K562 (cell line): ENCODE data around the gene CTNS. TPM values are rescaled to one million over a fixed set of nuclear protein-coding genes. Genes with fewer than 3 reads are reported as not detected.

Source experiments
- CAMTA2 ChIP-seq: fragments of 250-450 bp; sonication (Bioruptor Pico); conservative IDR thresholded peaks from 2 replicates; pipeline ENCODE4 v1.5.1; 2022
- CHD2 ChIP-seq: IDR thresholded peaks from 2 replicates; pipeline ENCODE4 v1.6.1; 2011; ENCODE audit warnings: low read depth, low read length
- CHD4 ChIP-seq: fragments of 200-600 bp; sonication (generic); IDR thresholded peaks from 3 replicates; pipeline ENCODE4 v1.6.1; 2012; ENCODE audit warnings: low read depth, mild to moderate bottlenecking, mixed read lengths, low read length, inconsistent platforms; ENCODE audit not compliant: insufficient read depth, insufficient replicate concordance, poor library complexity, severe bottlenecking
- HNRNPUL1 ChIP-seq: fragments of 200-400 bp; formaldehyde crosslinking; IDR thresholded peaks from 2 replicates; pipeline ENCODE4 v1.6.1; 2017; ENCODE audit warnings: low read length
- IFI16 ChIP-seq: fragments of 250-450 bp; sonication (Bioruptor Pico); IDR thresholded peaks from 2 replicates; pipeline ENCODE4 v2.1.2; 2022; ENCODE audit warnings: mild to moderate bottlenecking, inconsistent platforms
- MCM3 ChIP-seq: fragments of 450-650 bp; IDR thresholded peaks from 2 replicates; pipeline ENCODE4 v1.6.1; 2016
- SAFB ChIP-seq: fragments of 200-400 bp; formaldehyde crosslinking; IDR thresholded peaks from 2 replicates; pipeline ENCODE4 v1.6.1; 2017; ENCODE audit warnings: low read depth, low read length, borderline replicate concordance
- ZFP30 ChIP-seq: fragments of 250-450 bp; sonication (Bioruptor Pico); IDR thresholded peaks from 2 replicates; pipeline ENCODE4 v1.8.0; 2022; ENCODE audit warnings: moderate library complexity, mild to moderate bottlenecking, inconsistent platforms, borderline replicate concordance
- ZNF146 ChIP-seq: IDR thresholded peaks from one replicate; pipeline ENCODE4 v1.6.1; 2018; ENCODE audit warnings: missing compliant biosample characterization; ENCODE audit not compliant: unreplicated experiment
- ZNF184 ChIP-seq: sonication (generic); formaldehyde crosslinking; IDR thresholded peaks from 2 replicates; pipeline ENCODE4 v1.5.0; 2020; ENCODE audit warnings: missing genetic modification reagents
- ZNF253 ChIP-seq: fragments of 250-450 bp; sonication (Bioruptor Pico); conservative IDR thresholded peaks from 2 replicates; pipeline ENCODE4 v1.6.1; 2021; ENCODE audit warnings: mild to moderate bottlenecking
- polyA plus RNA-seq, 8 experiments: library from polyadenylated mRNA; depleted of rRNA in 4 of 8; stranded (reverse) in 5 of 8; unstranded in 3 of 8; fragments of >200 nt; fragmentation: Nextera tagmentation in 2 of 8; fragmentation: Illumina TruSeq in 1 of 8; extraction: Ambion mirVana in 2 of 8; extraction: Trizol in 1 of 8; gene quantifications; 2 replicates each; pipeline versions ENCODE4 v1.2.1 to v1.2.3, GENCODE V29; 2011 to 2014; ENCODE audit warnings: inconsistent platforms in 1 of 8, missing spikeins in 1 of 8
- total RNA-seq, 7 experiments: library from RNA; depleted of rRNA in 6 of 7; stranded (reverse); fragments of >200 nt in 6 of 7; fragmentation: Illumina TruSeq in 2 of 7; extraction: Trizol in 2 of 7; gene quantifications; 2 replicates each; pipeline versions ENCODE4 v1.2.1 to v1.2.3, GENCODE V29; 2011 to 2021; ENCODE audit warnings: low replicate concordance in 1 of 7
- TF ChIP-seq, protein P1 (sequence below): fragments of 200-800 bp; sonication (Bioruptor generic); IDR thresholded peaks from 2 replicates; pipeline ENCODE4 v1.6.1; 2016; ENCODE audit warnings: missing genetic modification characterization, missing compliant biosample characterization
- TF ChIP-seq, protein P2 (sequence below), 2 experiments: fragments of 450-650 bp; IDR thresholded peaks; 2 replicates each; pipeline ENCODE4 v1.6.1; 2018; ENCODE audit warnings: mild to moderate bottlenecking in 2 of 2, low read depth in 1 of 2; ENCODE audit not compliant: partially characterized antibody in 2 of 2
- TF ChIP-seq, protein P3 (sequence below): fragments of 200-800 bp; sonication (Bioruptor generic); IDR thresholded peaks from 2 replicates; pipeline ENCODE4 v1.6.1; 2017; ENCODE audit warnings: missing genetic modification characterization, missing compliant biosample characterization
- TF ChIP-seq, protein P4 (sequence below): sonication (generic); formaldehyde crosslinking; IDR thresholded peaks from 2 replicates; pipeline ENCODE4 v1.8.1; 2022; ENCODE audit warnings: missing genetic modification reagents

The CTNS gene
- total and polyA plus RNA-seq, 9 of the 15 experiments (the other 6 are each of a cell fraction or from before 2014, with no cell fraction given): 0.66 to 8.4 (median 4.9) TPM

DNA sequence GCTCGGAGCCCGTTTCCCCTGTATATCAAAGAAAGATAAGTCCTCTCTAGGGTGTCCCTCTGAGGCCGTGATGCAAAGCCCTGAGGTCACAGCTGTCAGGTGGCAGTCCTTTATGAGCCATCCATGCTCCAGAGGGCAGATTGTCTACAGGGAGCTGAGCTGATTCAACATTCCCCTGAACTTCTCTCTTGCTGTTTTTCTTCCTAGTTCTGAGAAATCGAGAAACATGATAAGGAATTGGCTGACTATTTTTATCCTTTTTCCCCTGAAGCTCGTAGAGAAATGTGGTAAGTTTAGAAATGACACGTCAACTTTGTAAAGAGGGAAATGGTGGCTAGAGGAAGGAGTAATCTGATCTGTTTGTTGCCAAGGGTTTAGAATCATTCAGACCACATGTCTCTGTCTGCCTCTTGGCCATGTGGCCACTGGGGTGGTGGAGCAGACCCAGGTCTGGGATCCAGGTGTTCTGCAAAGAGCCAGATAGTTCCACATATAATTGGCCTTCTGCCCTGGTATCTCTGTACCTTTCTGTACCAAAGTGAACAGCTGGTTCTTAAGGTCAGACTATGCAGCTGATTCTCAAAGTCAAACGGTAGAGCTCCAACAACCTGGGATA is 3.5 kb downstream of the CTNS start (continued):
- TF ChIP-seq, protein P1, sequence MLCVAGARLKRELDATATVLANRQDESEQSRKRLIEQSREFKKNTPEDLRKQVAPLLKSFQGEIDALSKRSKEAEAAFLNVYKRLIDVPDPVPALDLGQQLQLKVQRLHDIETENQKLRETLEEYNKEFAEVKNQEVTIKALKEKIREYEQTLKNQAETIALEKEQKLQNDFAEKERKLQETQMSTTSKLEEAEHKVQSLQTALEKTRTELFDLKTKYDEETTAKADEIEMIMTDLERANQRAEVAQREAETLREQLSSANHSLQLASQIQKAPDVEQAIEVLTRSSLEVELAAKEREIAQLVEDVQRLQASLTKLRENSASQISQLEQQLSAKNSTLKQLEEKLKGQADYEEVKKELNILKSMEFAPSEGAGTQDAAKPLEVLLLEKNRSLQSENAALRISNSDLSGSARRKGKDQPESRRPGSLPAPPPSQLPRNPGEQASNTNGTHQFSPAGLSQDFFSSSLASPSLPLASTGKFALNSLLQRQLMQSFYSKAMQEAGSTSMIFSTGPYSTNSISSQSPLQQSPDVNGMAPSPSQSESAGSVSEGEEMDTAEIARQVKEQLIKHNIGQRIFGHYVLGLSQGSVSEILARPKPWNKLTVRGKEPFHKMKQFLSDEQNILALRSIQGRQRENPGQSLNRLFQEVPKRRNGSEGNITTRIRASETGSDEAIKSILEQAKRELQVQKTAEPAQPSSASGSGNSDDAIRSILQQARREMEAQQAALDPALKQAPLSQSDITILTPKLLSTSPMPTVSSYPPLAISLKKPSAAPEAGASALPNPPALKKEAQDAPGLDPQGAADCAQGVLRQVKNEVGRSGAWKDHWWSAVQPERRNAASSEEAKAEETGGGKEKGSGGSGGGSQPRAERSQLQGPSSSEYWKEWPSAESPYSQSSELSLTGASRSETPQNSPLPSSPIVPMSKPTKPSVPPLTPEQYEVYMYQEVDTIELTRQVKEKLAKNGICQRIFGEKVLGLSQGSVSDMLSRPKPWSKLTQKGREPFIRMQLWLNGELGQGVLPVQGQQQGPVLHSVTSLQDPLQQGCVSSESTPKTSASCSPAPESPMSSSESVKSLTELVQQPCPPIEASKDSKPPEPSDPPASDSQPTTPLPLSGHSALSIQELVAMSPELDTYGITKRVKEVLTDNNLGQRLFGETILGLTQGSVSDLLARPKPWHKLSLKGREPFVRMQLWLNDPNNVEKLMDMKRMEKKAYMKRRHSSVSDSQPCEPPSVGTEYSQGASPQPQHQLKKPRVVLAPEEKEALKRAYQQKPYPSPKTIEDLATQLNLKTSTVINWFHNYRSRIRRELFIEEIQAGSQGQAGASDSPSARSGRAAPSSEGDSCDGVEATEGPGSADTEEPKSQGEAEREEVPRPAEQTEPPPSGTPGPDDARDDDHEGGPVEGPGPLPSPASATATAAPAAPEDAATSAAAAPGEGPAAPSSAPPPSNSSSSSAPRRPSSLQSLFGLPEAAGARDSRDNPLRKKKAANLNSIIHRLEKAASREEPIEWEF: no peak
- TF ChIP-seq, protein P2, sequence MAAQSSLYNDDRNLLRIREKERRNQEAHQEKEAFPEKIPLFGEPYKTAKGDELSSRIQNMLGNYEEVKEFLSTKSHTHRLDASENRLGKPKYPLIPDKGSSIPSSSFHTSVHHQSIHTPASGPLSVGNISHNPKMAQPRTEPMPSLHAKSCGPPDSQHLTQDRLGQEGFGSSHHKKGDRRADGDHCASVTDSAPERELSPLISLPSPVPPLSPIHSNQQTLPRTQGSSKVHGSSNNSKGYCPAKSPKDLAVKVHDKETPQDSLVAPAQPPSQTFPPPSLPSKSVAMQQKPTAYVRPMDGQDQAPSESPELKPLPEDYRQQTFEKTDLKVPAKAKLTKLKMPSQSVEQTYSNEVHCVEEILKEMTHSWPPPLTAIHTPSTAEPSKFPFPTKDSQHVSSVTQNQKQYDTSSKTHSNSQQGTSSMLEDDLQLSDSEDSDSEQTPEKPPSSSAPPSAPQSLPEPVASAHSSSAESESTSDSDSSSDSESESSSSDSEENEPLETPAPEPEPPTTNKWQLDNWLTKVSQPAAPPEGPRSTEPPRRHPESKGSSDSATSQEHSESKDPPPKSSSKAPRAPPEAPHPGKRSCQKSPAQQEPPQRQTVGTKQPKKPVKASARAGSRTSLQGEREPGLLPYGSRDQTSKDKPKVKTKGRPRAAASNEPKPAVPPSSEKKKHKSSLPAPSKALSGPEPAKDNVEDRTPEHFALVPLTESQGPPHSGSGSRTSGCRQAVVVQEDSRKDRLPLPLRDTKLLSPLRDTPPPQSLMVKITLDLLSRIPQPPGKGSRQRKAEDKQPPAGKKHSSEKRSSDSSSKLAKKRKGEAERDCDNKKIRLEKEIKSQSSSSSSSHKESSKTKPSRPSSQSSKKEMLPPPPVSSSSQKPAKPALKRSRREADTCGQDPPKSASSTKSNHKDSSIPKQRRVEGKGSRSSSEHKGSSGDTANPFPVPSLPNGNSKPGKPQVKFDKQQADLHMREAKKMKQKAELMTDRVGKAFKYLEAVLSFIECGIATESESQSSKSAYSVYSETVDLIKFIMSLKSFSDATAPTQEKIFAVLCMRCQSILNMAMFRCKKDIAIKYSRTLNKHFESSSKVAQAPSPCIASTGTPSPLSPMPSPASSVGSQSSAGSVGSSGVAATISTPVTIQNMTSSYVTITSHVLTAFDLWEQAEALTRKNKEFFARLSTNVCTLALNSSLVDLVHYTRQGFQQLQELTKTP (IDR thresholded peaks at IDR 0.05; ENCODE audit: low read depth in 1 of 2, partially characterized antibody in 2 of 2): peak in 1 of 2 experiments; percentile 58
- TF ChIP-seq, protein P3, sequence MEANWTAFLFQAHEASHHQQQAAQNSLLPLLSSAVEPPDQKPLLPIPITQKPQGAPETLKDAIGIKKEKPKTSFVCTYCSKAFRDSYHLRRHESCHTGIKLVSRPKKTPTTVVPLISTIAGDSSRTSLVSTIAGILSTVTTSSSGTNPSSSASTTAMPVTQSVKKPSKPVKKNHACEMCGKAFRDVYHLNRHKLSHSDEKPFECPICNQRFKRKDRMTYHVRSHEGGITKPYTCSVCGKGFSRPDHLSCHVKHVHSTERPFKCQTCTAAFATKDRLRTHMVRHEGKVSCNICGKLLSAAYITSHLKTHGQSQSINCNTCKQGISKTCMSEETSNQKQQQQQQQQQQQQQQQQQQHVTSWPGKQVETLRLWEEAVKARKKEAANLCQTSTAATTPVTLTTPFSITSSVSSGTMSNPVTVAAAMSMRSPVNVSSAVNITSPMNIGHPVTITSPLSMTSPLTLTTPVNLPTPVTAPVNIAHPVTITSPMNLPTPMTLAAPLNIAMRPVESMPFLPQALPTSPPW: peak; percentile 47
- TF ChIP-seq, protein P4, sequence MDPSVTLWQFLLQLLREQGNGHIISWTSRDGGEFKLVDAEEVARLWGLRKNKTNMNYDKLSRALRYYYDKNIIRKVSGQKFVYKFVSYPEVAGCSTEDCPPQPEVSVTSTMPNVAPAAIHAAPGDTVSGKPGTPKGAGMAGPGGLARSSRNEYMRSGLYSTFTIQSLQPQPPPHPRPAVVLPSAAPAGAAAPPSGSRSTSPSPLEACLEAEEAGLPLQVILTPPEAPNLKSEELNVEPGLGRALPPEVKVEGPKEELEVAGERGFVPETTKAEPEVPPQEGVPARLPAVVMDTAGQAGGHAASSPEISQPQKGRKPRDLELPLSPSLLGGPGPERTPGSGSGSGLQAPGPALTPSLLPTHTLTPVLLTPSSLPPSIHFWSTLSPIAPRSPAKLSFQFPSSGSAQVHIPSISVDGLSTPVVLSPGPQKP (CRISPR knock-in tag): no peak
- no peak for TF ChIP-seq ZNF184 (CRISPR knock-in tag)
- TF ChIP-seq ZNF253 (CRISPR knock-in tag): no peak
- no peak for TF ChIP-seq ZFP30 (CRISPR knock-in tag)
- no peak for TF ChIP-seq CAMTA2 (CRISPR knock-in tag)
- no peak for TF ChIP-seq CHD2
- TF ChIP-seq HNRNPUL1: no peak
- TF ChIP-seq IFI16 (CRISPR knock-in tag): no peak
- no peak for TF ChIP-seq MCM3
- no peak for TF ChIP-seq ZNF146 (CRISPR knock-in tag)
- no peak for TF ChIP-seq CHD4
- no peak for TF ChIP-seq SAFB
